ENCODE results near the gene TCF12.

DNA sequence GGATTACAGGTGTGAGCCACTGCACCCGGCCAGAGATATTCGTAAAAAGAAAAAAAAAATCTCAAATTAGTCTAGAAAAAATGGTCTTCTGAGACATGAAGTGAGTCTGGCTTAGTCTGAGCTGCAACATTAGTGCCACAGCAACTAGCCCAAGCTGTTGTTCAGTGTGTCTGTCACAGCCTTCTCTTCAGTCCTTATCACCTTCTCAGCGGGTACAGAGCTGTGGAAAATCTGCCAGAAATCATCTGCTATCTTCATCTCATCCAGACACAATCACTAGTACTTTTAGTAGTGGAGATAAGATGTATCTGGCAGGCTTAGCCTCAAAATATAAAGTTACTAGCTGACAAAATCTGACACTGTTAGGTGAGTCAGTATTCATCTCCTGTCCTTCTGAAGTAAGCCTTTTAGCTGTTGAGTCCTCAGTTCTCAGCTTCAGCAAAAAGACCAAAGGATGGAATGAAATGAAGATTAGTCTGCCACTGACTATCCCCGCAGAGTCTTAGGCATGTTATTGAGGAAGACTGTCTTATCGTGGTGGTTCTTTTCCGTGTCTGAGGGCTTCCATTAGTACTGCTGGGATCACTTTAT is 337.4 kb downstream of the TCF12 start:
- TF ChIP-seq, protein P1, sequence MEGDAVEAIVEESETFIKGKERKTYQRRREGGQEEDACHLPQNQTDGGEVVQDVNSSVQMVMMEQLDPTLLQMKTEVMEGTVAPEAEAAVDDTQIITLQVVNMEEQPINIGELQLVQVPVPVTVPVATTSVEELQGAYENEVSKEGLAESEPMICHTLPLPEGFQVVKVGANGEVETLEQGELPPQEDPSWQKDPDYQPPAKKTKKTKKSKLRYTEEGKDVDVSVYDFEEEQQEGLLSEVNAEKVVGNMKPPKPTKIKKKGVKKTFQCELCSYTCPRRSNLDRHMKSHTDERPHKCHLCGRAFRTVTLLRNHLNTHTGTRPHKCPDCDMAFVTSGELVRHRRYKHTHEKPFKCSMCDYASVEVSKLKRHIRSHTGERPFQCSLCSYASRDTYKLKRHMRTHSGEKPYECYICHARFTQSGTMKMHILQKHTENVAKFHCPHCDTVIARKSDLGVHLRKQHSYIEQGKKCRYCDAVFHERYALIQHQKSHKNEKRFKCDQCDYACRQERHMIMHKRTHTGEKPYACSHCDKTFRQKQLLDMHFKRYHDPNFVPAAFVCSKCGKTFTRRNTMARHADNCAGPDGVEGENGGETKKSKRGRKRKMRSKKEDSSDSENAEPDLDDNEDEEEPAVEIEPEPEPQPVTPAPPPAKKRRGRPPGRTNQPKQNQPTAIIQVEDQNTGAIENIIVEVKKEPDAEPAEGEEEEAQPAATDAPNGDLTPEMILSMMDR (optimal IDR thresholded peaks at IDR 0.05 in 1 of 3, IDR thresholded peaks at IDR 0.05 in 1 of 3, conservative IDR thresholded peaks at IDR 0.05 in 1 of 3; ENCODE audit: extremely low read depth in 1 of 3, insufficient read depth in 2 of 3, low read length in 3 of 3) = no peak
- TF ChIP-seq EZH2 (IDR thresholded peaks at IDR 0.05; ENCODE audit: low read length) = no peak

Measured in keratinocyte (primary cell).